ENCODE results near the gene CDH24. TPM values are rescaled to one million over a fixed set of nuclear protein-coding genes. Genes with fewer than 3 reads are reported as not detected.

Gene CDH24
- 3.2 TPM in 2 replicates for total RNA-seq

GRCh38 chr14:23056956-23057756 lies at the start of gene CDH24:
Gene CDH24 (minus strand): TSS chr14:23057520. CDS start chr14:23055733, 1,787 bp downstream.

GRCh38 chr14:23104591-23105347 lies 47.4 kb upstream of the CDH24 start, which contains the start of gene CIROP:
Gene CIROP (minus strand): TSS chr14:23104989. CDS start chr14:23104920, 69 bp downstream.

GRCh38 chr14:23095196-23096108 lies 38.1 kb upstream of the CDH24 start, which contains the start of gene C14orf119:
Gene C14orf119 (plus strand): TSS chr14:23095505. CDS start chr14:23097659, 2,154 bp downstream.

GRCh38 chr14:23094666-23095195 lies 37.4 kb upstream of the CDH24 start, which contains the start of gene ACIN1:
Gene ACIN1 (minus strand): TSS chr14:23095136. CDS start chr14:23095112, 24 bp downstream.

GRCh38 chr14:23042162-23042965 lies 15.0 kb downstream of the CDH24 start, which contains the start of gene PSMB11:
Gene PSMB11 (plus strand): TSS chr14:23042212. CDS start chr14:23042226, 14 bp downstream.

GRCh38 chr14:23034498-23035302 lies 22.6 kb downstream of the CDH24 start, which contains the start of gene PSMB5:
Gene PSMB5 (minus strand): TSS chr14:23034900. CDS start chr14:23034881, 19 bp downstream.

GRCh38 chr14:23009939-23010726 lies 47.2 kb downstream of the CDH24 start, which contains the start of gene C14orf93:
Gene C14orf93 (minus strand): TSS chr14:23010143. CDS start chr14:22999023, 11,120 bp downstream.

Other genes with a start within 250 kb of the CDH24 start
- 2.9 and 5.5 TPM in 2 replicates for gene SLC7A7, start 242.1 kb downstream of the CDH24 start, total RNA-seq
- gene MRPL52, start 227.6 kb downstream of the CDH24 start, total RNA-seq, result 49.5 and 133 TPM in 2 replicates
- 410 and 461 TPM in 2 replicates for gene MMP14, start 220.9 kb downstream of the CDH24 start, total RNA-seq
- gene LRP10, start 185.8 kb downstream of the CDH24 start, total RNA-seq, result 121 and 128 TPM in 2 replicates
- 0.06 TPM in 1 of 2 replicates, not detected in the other for gene REM2, start 174.3 kb downstream of the CDH24 start, total RNA-seq
- gene RBM23, start 138.4 kb downstream of the CDH24 start, total RNA-seq, result 91.8 and 153 TPM in 2 replicates
- gene PRMT5, start 128.1 kb downstream of the CDH24 start, total RNA-seq, result 49.7 and 55.9 TPM in 2 replicates
- gene HAUS4, start 100.4 kb downstream of the CDH24 start, total RNA-seq, result 13.1 and 22.7 TPM in 2 replicates
- gene AJUBA, start 75.0 kb downstream of the CDH24 start, total RNA-seq, result 9.9 and 12.6 TPM in 2 replicates
- 6.4 and 9.8 TPM in 2 replicates for gene C14orf93, start 47.4 kb downstream of the CDH24 start, total RNA-seq
- gene PSMB5, start 22.6 kb downstream of the CDH24 start, total RNA-seq, result 163 and 182 TPM in 2 replicates
- gene PSMB11, start 15.3 kb downstream of the CDH24 start, total RNA-seq, result not detected in 2 replicates
- gene ACIN1, start 37.6 kb upstream of the CDH24 start, total RNA-seq, result 55.4 and 67.2 TPM in 2 replicates
- 41.1 and 52.5 TPM in 2 replicates for gene C14orf119, start 38.0 kb upstream of the CDH24 start, total RNA-seq
- gene CIROP, start 47.5 kb upstream of the CDH24 start, total RNA-seq, result 0.69 and 0.83 TPM in 2 replicates
- gene CEBPE, start 61.7 kb upstream of the CDH24 start, total RNA-seq, result not detected in 2 replicates
- 11.2 and 13.9 TPM in 2 replicates for gene SLC7A8, start 126.1 kb upstream of the CDH24 start, total RNA-seq
- not detected in 2 replicates for gene RNF212B, start 180.4 kb upstream of the CDH24 start, total RNA-seq
- gene HOMEZ, start 228.6 kb upstream of the CDH24 start, total RNA-seq, result 6.7 and 8.2 TPM in 2 replicates
- 4.9 and 9.9 TPM in 2 replicates for gene PPP1R3E, start 245.3 kb upstream of the CDH24 start, total RNA-seq
- gene BCL2L2, start 249.3 kb upstream of the CDH24 start, total RNA-seq, result 10.2 and 11.8 TPM in 2 replicates

All from cardiac ventricle fibroblast (primary cell).